Activated T-helper 17 cell treated with anti-CD3 and anti-CD28 coated beads, Interleukin-2, amount 50 U/mL, for 72 hours (primary cell): ENCODE results near the gene CUL9. TPM values are rescaled to one million over a fixed set of nuclear protein-coding genes. Genes with fewer than 3 reads are reported as not detected.
"Not testable (repeated sequence)": the region's sequence is repeated elsewhere in the genome, so short reads cannot be mapped to it uniquely, and the experiment has no call there.

Source experiments
- ATAC-seq: fragments of 150-1000 bp; cut with Tn5 transposase; replicated peaks from 2 replicates; pipeline ENCODE4 v1.10.0; 2021; ENCODE audit warnings: mild to moderate bottlenecking, moderate library complexity
- H3K27ac Mint-ChIP-seq: one replicate; pipeline ENCODE4 v1.8.0; 2022; ENCODE audit warnings: mixed read lengths
- H3K27me3 Mint-ChIP-seq: one replicate; pipeline ENCODE4 v1.8.0; 2022; ENCODE audit warnings: mixed read lengths
- H3K36me3 Mint-ChIP-seq: one replicate; pipeline ENCODE4 v1.8.0; 2022; ENCODE audit warnings: low read depth, mild to moderate bottlenecking, mixed read lengths
- H3K4me1 Mint-ChIP-seq: one replicate; pipeline ENCODE4 v1.8.0; 2022; ENCODE audit warnings: mixed read lengths
- H3K4me3 Mint-ChIP-seq: one replicate; pipeline ENCODE4 v1.8.0; 2022; ENCODE audit warnings: mild to moderate bottlenecking, mixed read lengths
- H3K9me3 Mint-ChIP-seq: one replicate; pipeline ENCODE4 v1.8.0; 2022; ENCODE audit warnings: mixed read lengths
- total RNA-seq, 2 donors: library from RNA; stranded (reverse); gene quantifications; one replicate each; pipeline ENCODE4 v1.2.3, GENCODE V29; 2022

The CUL9 gene
- total RNA-seq = 10 to 100 TPM; 40.7 to 44.9 TPM

DNA sequence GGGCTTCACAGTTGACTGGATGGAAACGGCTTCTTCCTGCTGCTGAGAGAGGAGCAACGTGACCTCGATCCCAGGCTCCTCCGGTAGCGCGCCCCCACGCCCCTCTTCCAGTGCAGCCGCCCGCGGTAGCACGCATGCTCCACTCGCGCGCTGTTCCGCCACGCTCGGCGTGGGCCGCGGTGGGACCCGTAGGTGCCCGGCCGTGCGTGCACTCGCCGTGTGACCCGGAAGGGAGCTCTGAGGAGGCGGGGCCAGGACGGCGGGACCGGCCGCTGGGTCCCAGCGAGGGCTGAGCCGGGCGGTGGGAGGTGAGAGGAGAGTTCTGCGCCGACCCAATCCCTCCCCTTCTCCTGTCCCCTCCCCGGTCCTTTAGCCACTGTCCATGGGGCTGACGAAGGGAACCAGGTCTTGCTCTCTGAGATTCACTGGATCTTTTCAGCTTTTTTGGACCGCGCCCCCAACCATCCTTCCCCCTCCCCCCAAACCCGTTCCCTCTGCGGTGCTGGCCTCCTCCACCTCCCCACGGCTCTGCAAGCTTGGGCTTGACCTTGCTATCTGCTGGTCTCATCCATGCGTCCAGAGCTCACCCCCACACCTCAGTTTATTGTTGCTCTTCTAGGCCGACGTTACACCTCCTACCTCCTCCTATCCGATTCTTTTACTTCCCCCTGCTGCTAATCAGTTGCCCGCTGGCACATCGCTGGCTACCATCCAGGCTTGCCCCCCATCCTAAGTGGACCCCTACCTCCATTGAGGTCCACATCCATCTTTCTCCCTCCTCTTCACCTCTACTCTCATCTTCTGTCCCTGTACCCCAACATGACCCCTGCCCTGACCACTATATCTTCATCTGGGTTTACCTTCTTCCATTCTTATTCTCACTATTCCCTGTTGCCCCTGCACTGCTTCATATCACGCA, at the start of gene CUL9:
TSS of gene CUL9 (plus strand) at position 255 of the 919 bp plus-strand sequence. CDS start 2,115 bp downstream, outside the sequence.
- peak within 1 kb of the TSS; percentile 80 for H3K27ac Mint-ChIP-seq

GRCh38 chr6:43138267-43138666, 43.7 kb upstream of the CUL9 start:
- no peak overlapping the region for H3K27ac Mint-ChIP-seq
- no peaks in the 10 kb centered on the region for H3K4me1 Mint-ChIP-seq
- no peaks in the 10 kb centered on the region for H3K9me3 Mint-ChIP-seq
- no peak for ATAC-seq
- no peak overlapping the region for H3K4me3 Mint-ChIP-seq
- H3K36me3 Mint-ChIP-seq = no peaks in the 10 kb centered on the region
- no peaks in the 10 kb centered on the region for H3K27me3 Mint-ChIP-seq

More for the DNA sequence above, at the start of gene CUL9:
- H3K36me3 Mint-ChIP-seq = peaks cover 58% of the 10 kb centered on the region
- peaks cover 37% of the 10 kb centered on the region for H3K4me1 Mint-ChIP-seq
- H3K27me3 Mint-ChIP-seq = no peaks in the 10 kb centered on the region
- peak; percentile 99 for ATAC-seq
- peak within 1 kb of the TSS; percentile 85 for H3K4me3 Mint-ChIP-seq
- H3K9me3 Mint-ChIP-seq = no peaks in the 10 kb centered on the region

- not testable (repeated sequence) for H3K4me1 Mint-ChIP-seq, H3K9me3 Mint-ChIP-seq, H3K27ac Mint-ChIP-seq, H3K4me3 Mint-ChIP-seq, ATAC-seq, H3K27me3 Mint-ChIP-seq, H3K36me3 Mint-ChIP-seq
Observed at GRCh38 chr6:43139973-43140372, 42.0 kb upstream of the CUL9 start.

- H3K4me3 Mint-ChIP-seq = no peak overlapping the region
- ATAC-seq = no peak
Observed at GRCh38 chr6:43141644-43142043, 40.4 kb upstream of the CUL9 start.

GRCh38 chr6:43142101-43142500, 39.9 kb upstream of the CUL9 start:
- peaks cover 5% of the 10 kb centered on the region for H3K4me1 Mint-ChIP-seq
- no peak for ATAC-seq
- no peak overlapping the region for H3K27ac Mint-ChIP-seq
- H3K4me3 Mint-ChIP-seq = no peak overlapping the region
- no peaks in the 10 kb centered on the region for H3K9me3 Mint-ChIP-seq
- no peaks in the 10 kb centered on the region for H3K36me3 Mint-ChIP-seq
- peaks cover 3% of the 10 kb centered on the region for H3K27me3 Mint-ChIP-seq

More at GRCh38 chr6:43141644-43142043, 40.4 kb upstream of the CUL9 start:
- peaks cover 3% of the 10 kb centered on the region for H3K27me3 Mint-ChIP-seq
- peaks cover 5% of the 10 kb centered on the region for H3K4me1 Mint-ChIP-seq
- H3K9me3 Mint-ChIP-seq = no peaks in the 10 kb centered on the region
- H3K27ac Mint-ChIP-seq = no peak overlapping the region
- H3K36me3 Mint-ChIP-seq = no peaks in the 10 kb centered on the region

DNA sequence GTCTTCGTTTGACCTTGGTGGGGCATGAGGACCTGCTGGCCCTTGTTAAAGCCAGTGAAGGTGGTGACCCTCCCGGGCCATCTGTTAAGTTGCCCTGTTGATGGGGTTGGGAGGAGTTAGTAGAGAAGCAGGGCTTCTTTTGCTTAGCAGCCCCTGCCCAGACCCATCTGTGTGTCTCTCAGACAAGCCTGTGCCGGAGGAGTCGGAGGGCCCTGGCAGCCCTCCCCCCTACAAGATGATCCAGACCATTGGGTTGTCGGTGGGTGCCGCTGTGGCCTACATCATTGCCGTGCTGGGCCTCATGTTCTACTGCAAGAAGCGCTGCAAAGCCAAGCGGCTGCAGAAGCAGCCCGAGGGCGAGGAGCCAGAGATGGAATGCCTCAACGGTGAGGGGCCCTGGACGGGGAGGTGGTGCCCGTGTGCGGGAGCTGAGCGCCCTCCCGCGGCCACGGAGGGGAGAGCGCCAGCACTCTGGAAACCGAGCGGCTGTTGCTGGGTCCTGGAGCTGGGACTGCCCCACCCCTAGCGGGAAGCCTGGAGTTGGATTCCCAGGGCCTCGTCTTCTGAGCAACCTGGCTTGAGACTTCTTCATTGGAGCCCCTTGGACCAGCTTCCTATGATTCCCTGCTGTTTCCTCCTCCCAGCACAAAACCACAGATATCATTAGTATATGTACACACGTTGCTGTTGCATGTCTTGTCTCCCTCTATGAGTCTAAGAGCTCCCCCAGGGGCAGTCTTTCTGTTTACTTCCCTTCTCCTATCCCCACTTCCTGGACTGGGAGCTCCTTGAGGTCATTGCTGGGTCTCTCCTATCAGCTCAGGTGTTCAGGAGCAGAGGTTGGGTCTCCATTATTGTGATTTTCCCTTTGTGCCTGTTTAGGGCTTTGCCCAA, 38.5 kb upstream of the CUL9 start:
- Mint-ChIP-seq H3K27ac (peak overlapping the region; percentile 67), H3K27me3 (peaks cover 3% of the 10 kb centered on the region), H3K9me3 (no peaks in the 10 kb centered on the region), H3K36me3 (no peaks in the 10 kb centered on the region), H3K4me1 (peaks cover 5% of the 10 kb centered on the region), H3K4me3 (peak overlapping the region; percentile 11)
- ATAC-seq = peak; percentile 96

DNA sequence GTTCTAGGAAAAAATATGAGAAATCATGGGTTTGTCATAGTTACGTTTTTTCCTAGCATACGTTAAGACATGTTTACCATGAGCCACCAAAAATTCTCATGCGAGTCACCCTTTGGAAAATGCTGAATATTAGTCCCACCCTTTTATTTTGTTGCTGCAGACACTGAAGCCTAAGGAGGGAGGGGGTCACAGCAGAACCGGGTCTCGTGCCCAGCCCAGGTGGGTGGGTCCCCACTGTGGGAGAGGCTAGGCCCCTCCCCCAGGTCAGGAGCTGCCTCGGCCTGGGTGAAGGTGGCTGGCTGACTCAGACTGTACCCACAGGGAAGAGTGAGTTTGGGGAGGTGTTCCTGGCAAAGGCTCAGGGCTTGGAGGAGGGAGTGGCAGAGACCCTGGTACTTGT, 37.1 kb upstream of the CUL9 start:
- no peak overlapping the region for H3K4me3 Mint-ChIP-seq
- peak; percentile 32 for ATAC-seq
- H3K27me3 Mint-ChIP-seq = peaks cover 3% of the 10 kb centered on the region
- H3K4me1 Mint-ChIP-seq = peaks cover 5% of the 10 kb centered on the region
- H3K9me3 Mint-ChIP-seq = no peaks in the 10 kb centered on the region
- no peaks in the 10 kb centered on the region for H3K36me3 Mint-ChIP-seq
- no peak overlapping the region for H3K27ac Mint-ChIP-seq

- Mint-ChIP-seq H3K9me3 (no peaks in the 10 kb centered on the region), H3K4me3 (no peak overlapping the region), H3K36me3 (no peaks in the 10 kb centered on the region), H3K27me3 (peaks cover 3% of the 10 kb centered on the region), H3K27ac (no peak overlapping the region), H3K4me1 (peaks cover 5% of the 10 kb centered on the region)
- ATAC-seq = no peak
Observed at GRCh38 chr6:43146261-43146660, 35.7 kb upstream of the CUL9 start.

DNA sequence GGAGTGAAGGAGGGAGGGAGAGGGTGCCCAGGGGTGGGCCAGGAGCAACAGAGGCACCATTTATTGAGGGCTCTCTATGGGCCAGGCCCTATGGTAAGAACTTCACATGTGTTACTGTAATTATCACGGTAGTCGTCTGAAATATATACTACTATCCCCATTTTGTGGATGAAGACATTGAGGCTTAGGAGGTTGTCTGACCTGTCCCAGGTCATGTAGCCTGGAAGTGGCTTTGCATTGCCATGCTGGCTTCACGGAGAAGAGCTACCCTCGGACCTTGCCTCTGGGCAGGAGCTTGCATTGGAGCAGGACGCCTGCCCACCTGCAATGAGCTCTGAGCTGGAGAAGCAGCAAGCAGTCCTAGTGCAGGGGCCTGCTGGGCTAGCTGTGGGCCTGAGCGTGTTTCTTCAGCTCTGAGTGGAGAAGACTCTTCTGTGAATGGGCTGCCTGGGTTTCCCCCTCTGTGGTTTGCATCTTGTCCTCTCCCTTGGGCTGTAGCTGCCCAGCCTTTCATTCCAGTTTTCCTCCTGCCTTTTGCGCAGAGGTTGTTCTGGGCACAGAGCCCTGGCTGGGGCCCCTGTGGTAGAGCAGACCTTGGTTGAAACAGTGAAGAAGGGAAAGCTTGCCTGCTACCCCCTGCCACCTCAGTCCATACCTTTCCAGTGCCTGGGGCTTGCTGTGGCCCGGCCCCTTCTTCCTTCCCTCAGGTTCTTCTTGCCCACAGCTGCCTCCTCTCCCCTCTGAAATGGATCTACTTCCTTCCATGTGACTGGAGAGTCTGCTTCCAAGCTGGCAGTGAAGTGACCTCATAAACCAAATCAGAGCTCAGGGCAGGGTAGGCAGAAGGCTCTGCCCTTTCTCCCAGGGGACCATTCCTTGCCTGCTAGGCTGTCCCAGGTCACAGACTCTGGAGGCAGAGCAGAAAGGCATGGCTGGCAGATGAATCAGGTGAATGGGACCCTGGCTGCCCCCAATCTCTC, 35.0 kb upstream of the CUL9 start:
- ATAC-seq = no peak
- Mint-ChIP-seq H3K4me1 (peaks cover 5% of the 10 kb centered on the region), H3K27me3 (peaks cover 3% of the 10 kb centered on the region), H3K4me3 (no peak overlapping the region), H3K9me3 (no peaks in the 10 kb centered on the region), H3K36me3 (no peaks in the 10 kb centered on the region), H3K27ac (no peak overlapping the region)

- ATAC-seq = no peak
- H3K4me1 Mint-ChIP-seq = peaks cover 5% of the 10 kb centered on the region
- peaks cover 3% of the 10 kb centered on the region for H3K27me3 Mint-ChIP-seq
- no peaks in the 10 kb centered on the region for H3K9me3 Mint-ChIP-seq
- H3K27ac Mint-ChIP-seq = no peak overlapping the region
- H3K36me3 Mint-ChIP-seq = no peaks in the 10 kb centered on the region
- H3K4me3 Mint-ChIP-seq = no peak overlapping the region
Observed at GRCh38 chr6:43147691-43148477, 34.1 kb upstream of the CUL9 start.

DNA sequence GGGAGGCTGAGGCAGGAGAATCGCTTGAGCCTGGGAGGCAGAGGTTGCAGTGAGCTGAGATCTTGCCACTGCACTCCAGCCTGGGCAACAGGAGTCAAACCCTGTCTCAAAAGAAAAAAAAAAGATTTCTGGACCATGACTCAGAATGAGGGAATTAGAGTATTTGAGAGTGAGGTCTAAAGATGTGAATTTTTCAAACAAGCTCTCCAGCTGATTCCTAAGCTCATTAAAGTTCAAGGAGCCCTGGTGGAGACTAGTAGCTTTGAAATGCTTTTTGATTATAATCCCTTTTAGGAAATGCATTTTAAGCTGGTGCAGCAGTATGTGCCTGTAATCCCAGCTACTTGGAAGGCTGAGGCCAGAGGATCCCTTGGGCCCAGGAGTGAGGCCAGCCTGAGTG, 32.7 kb upstream of the CUL9 start:
- Mint-ChIP-seq H3K9me3 (no peaks in the 10 kb centered on the region), H3K4me1 (no peaks in the 10 kb centered on the region), H3K27ac (no peak overlapping the region), H3K4me3 (no peak overlapping the region), H3K36me3 (no peaks in the 10 kb centered on the region), H3K27me3 (peaks cover 3% of the 10 kb centered on the region)
- no peak for ATAC-seq

DNA sequence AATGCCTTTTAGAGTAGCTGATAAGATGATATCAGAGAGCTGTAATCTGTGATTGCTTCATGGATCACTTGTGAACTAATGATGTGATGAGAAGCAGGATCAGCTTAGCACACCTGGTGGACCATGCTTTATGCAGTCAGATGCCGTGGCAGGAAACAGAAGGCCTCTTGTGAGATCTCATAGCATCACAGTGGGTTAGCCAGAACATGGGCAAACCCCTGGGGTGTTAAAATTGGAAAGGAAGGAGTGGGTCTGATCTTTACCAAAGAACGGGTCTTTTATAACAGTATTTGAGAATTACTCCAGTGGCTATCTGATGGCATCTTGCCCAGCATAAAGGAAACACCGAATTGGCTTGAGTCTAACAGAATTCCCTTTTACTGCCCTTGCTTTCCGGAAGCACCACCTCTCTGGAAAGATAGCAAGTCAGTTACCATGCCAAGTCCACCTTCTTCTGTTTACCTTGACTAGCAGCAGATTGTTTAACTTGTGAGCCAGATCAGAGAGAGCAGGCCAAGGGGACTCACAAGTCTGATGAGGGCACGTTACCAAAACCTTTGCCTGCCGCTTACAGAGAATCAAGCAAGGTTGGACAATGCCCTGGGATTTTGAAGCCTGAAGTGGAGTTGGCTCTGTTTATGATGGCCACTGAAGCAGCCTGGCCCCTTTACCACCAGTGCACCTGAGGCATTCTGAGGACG, 31.8 kb upstream of the CUL9 start:
- no peak overlapping the region for H3K27ac Mint-ChIP-seq
- H3K4me1 Mint-ChIP-seq = no peaks in the 10 kb centered on the region
- no peaks in the 10 kb centered on the region for H3K36me3 Mint-ChIP-seq
- no peak overlapping the region for H3K4me3 Mint-ChIP-seq
- peaks cover 3% of the 10 kb centered on the region for H3K27me3 Mint-ChIP-seq
- no peak for ATAC-seq
- no peaks in the 10 kb centered on the region for H3K9me3 Mint-ChIP-seq

GRCh38 chr6:43159599-43159998, 22.4 kb upstream of the CUL9 start:
- Mint-ChIP-seq H3K27ac (no peak overlapping the region), H3K36me3 (no peaks in the 10 kb centered on the region), H3K4me1 (no peaks in the 10 kb centered on the region), H3K27me3 (no peaks in the 10 kb centered on the region), H3K9me3 (no peaks in the 10 kb centered on the region), H3K4me3 (no peak overlapping the region)
- ATAC-seq = no peak
